H9 (cell line): ENCODE data around the gene GGPS1. TPM values are rescaled to one million over a fixed set of nuclear protein-coding genes. Genes with fewer than 3 reads are reported as not detected.

Experiments
- DNase-seq: peaks from one replicate; pipeline ENCODE4 v3.0.0-alpha.2; 2017
- H2AFZ ChIP-seq: one replicate; pipeline ENCODE4 v1.6.1; 2013; ENCODE audit warnings: mild to moderate bottlenecking, low read length, control low read depth, moderate library complexity
- H2AK5ac ChIP-seq: 2 replicates; pipeline ENCODE4 v1.6.1; 2013; ENCODE audit warnings: low read length, control low read depth, mixed read lengths; ENCODE audit not compliant: insufficient read length
- H2BK120ac ChIP-seq: one replicate; pipeline ENCODE4 v1.6.1; 2013; ENCODE audit warnings: low read depth, mild to moderate bottlenecking, low read length, control low read depth, inconsistent platforms; ENCODE audit not compliant: poor library complexity, severe bottlenecking
- H2BK12ac ChIP-seq: 2 replicates; pipeline ENCODE4 v1.6.1; 2013; ENCODE audit warnings: low read length, control low read depth, mixed read lengths, low read depth; ENCODE audit not compliant: insufficient read length
- H2BK15ac ChIP-seq: 2 replicates; pipeline ENCODE4 v1.6.1; 2013; ENCODE audit warnings: low read depth, low read length, control low read depth
- H2BK20ac ChIP-seq: one replicate; pipeline ENCODE4 v1.6.1; 2013; ENCODE audit warnings: low read depth, mild to moderate bottlenecking, low read length, control low read depth, inconsistent platforms; ENCODE audit not compliant: poor library complexity, severe bottlenecking
- H2BK5ac ChIP-seq: 2 replicates; pipeline ENCODE4 v1.6.1; 2013; ENCODE audit warnings: low read length, control low read depth, mixed read lengths; ENCODE audit not compliant: insufficient read length
- H3K14ac ChIP-seq: 2 replicates; pipeline ENCODE4 v1.6.1; 2013; ENCODE audit warnings: low read length, control low read depth; ENCODE audit not compliant: insufficient read depth
- H3K18ac ChIP-seq: 2 replicates; pipeline ENCODE4 v1.6.1; 2013; ENCODE audit warnings: low read depth, mild to moderate bottlenecking, mixed read lengths, low read length, control low read depth; ENCODE audit not compliant: insufficient read length
- H3K23ac ChIP-seq: 2 replicates; pipeline ENCODE4 v1.6.1; 2013; ENCODE audit warnings: low read length, control low read depth, mixed read lengths, low read depth; ENCODE audit not compliant: insufficient read length
- H3K23me2 ChIP-seq: 2 replicates; pipeline ENCODE4 v1.6.1; 2013; ENCODE audit warnings: low read depth, mild to moderate bottlenecking, mixed read lengths, low read length, control low read depth; ENCODE audit not compliant: insufficient read length, poor library complexity, severe bottlenecking
- H3K27ac ChIP-seq: 2 replicates; pipeline ENCODE4 v1.5.1; 2013; ENCODE audit warnings: low read length, control low read depth, mixed read lengths, low read depth; ENCODE audit not compliant: insufficient read length
- H3K27me3 ChIP-seq: 2 replicates; pipeline ENCODE4 v1.6.1; 2013; ENCODE audit warnings: low read length, control low read depth, inconsistent platforms; ENCODE audit not compliant: insufficient read depth
- H3K4ac ChIP-seq: 2 replicates; pipeline ENCODE4 v1.6.1; 2013; ENCODE audit warnings: low read depth, mild to moderate bottlenecking, control low read depth, inconsistent platforms, low read length, moderate library complexity
- H3K4me1 ChIP-seq: 2 replicates; pipeline ENCODE4 v1.6.1; 2013; ENCODE audit warnings: low read length, control low read depth, inconsistent platforms; ENCODE audit not compliant: insufficient read depth
- H3K4me2 ChIP-seq: 2 replicates; pipeline ENCODE4 v1.6.1; 2013; ENCODE audit warnings: low read length, control low read depth, mixed read lengths; ENCODE audit not compliant: insufficient read length, insufficient read depth
- H3K56ac ChIP-seq: 2 replicates; pipeline ENCODE4 v1.6.1; 2013; ENCODE audit warnings: low read depth, mild to moderate bottlenecking, mixed read lengths, low read length, control low read depth; ENCODE audit not compliant: insufficient read length
- H3K79me1 ChIP-seq: 2 replicates; pipeline ENCODE4 v1.6.1; 2013; ENCODE audit warnings: low read depth, mild to moderate bottlenecking, moderate library complexity, low read length, control low read depth, inconsistent platforms; ENCODE audit not compliant: insufficient read depth, poor library complexity, severe bottlenecking
- H3K79me2 ChIP-seq: 2 replicates; pipeline ENCODE4 v1.6.1; 2013; ENCODE audit warnings: low read length, control low read depth, inconsistent platforms; ENCODE audit not compliant: insufficient read depth
- H3K9ac ChIP-seq: 2 replicates; pipeline ENCODE4 v1.6.1; 2013; ENCODE audit warnings: low read length, control low read depth, mixed read lengths; ENCODE audit not compliant: insufficient read length; ENCODE audit errors: extremely low read depth
- H3K9me3 ChIP-seq: one replicate; pipeline ENCODE4 v1.6.1; 2013; ENCODE audit warnings: low read depth, low read length, inconsistent platforms; ENCODE audit not compliant: control insufficient read depth
- H3T11ph ChIP-seq: one replicate; pipeline ENCODE4 v1.6.1; 2013; ENCODE audit warnings: mild to moderate bottlenecking, low read length, control low read depth, inconsistent platforms
- H4K20me1 ChIP-seq: one replicate; pipeline ENCODE4 v1.6.1; 2013; ENCODE audit not compliant: control insufficient read depth, insufficient read length, insufficient read depth
- H4K5ac ChIP-seq: 2 replicates; pipeline ENCODE4 v1.6.1; 2013; ENCODE audit warnings: low read depth, mild to moderate bottlenecking, mixed read lengths, low read length, control low read depth; ENCODE audit not compliant: insufficient read length
- H4K8ac ChIP-seq: replicated peaks from 2 replicates; pipeline ENCODE4 v1.6.1; 2013; ENCODE audit warnings: low read length, control low read depth, mixed read lengths, low read depth; ENCODE audit not compliant: insufficient read length
- H4K91ac ChIP-seq: 2 replicates; pipeline ENCODE4 v1.6.1; 2013; ENCODE audit warnings: low read depth, mild to moderate bottlenecking, moderate library complexity, mixed read lengths, low read length, control low read depth; ENCODE audit not compliant: insufficient read length
- H3K27ac Mint-ChIP-seq, 3 experiments: 2 replicates in 2 of 3; 3 replicates in 1 of 3; pipeline ENCODE4 v1.8.0; 2020 to 2021; ENCODE audit warnings: mixed read lengths in 3 of 3, mild to moderate bottlenecking in 1 of 3, moderate library complexity in 1 of 3
- H3K27me3 Mint-ChIP-seq: 2 replicates; pipeline ENCODE4 v1.8.0; 2021; ENCODE audit warnings: low read depth, mild to moderate bottlenecking, moderate library complexity, mixed read lengths
- H3K36me3 Mint-ChIP-seq, 3 experiments: 2 replicates in 2 of 3; 3 replicates in 1 of 3; pipeline ENCODE4 v1.8.0; 2020 to 2021; ENCODE audit warnings: low read depth in 3 of 3, mixed read lengths in 3 of 3; ENCODE audit not compliant: insufficient read depth in 1 of 3
- H3K4me1 Mint-ChIP-seq, 2 experiments: 2 replicates each; pipeline ENCODE4 v1.8.0; 2020; ENCODE audit warnings: mixed read lengths in 2 of 2
- H3K4me3 Mint-ChIP-seq, 2 experiments: 2 replicates in 1 of 2; 3 replicates in 1 of 2; pipeline ENCODE4 v1.8.0; 2020 to 2021; ENCODE audit warnings: mild to moderate bottlenecking in 2 of 2, mixed read lengths in 2 of 2, moderate library complexity in 1 of 2
- H3K9me3 Mint-ChIP-seq, 2 experiments: 2 replicates in 1 of 2; 3 replicates in 1 of 2; pipeline ENCODE4 v1.8.0; 2020; ENCODE audit warnings: mild to moderate bottlenecking in 2 of 2, mixed read lengths in 2 of 2, moderate library complexity in 1 of 2
- WGBS: extraction: QIAGEN DNeasy Blood & Tissue Kit; methylation state at CpG from one replicate; pipeline ENCODE4 v1.1.7; 2013; ENCODE audit warnings: missing lambda C conversion rate, low lambda C conversion rate, mixed read lengths; ENCODE audit not compliant: insufficient read length; ENCODE audit errors: extremely low coverage; 5-methylcytosine and 5-hydroxymethylcytosine counted together
- total RNA-seq: library from RNA; stranded (reverse); gene quantifications from 2 replicates; pipeline ENCODE4 v1.2.1, GENCODE V29; 2021
- TF ChIP-seq, protein P1 (sequence below): fragments of 200-600 bp; sonication (generic); conservative IDR thresholded peaks from 3 replicates; pipeline ENCODE4 v1.8.0; 2021; ENCODE audit warnings: antibody characterized with exemption, mild to moderate bottlenecking

Gene GGPS1
- total RNA-seq, 1 experiment from 2014 or later, result 44.7 TPM

DNA sequence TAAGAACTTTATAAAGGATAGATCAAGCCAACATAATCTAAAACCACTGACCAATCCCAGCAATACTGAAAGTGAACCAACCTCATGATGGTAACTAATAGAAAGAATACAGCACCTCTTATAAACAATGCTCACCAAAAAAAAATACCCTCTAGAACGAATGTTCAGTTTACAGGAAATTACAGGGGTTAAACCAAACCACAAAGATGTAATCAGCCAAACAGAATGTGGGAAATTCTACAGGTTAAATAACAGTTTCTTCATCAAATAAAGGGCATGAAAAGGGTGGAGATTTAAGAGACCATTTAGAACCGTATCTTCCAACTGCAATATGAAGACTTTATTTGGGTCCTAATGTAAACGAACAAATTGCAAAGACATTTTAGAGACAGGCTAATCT lies 30.8 kb upstream of the GGPS1 start:
- TF ChIP-seq, protein P1, sequence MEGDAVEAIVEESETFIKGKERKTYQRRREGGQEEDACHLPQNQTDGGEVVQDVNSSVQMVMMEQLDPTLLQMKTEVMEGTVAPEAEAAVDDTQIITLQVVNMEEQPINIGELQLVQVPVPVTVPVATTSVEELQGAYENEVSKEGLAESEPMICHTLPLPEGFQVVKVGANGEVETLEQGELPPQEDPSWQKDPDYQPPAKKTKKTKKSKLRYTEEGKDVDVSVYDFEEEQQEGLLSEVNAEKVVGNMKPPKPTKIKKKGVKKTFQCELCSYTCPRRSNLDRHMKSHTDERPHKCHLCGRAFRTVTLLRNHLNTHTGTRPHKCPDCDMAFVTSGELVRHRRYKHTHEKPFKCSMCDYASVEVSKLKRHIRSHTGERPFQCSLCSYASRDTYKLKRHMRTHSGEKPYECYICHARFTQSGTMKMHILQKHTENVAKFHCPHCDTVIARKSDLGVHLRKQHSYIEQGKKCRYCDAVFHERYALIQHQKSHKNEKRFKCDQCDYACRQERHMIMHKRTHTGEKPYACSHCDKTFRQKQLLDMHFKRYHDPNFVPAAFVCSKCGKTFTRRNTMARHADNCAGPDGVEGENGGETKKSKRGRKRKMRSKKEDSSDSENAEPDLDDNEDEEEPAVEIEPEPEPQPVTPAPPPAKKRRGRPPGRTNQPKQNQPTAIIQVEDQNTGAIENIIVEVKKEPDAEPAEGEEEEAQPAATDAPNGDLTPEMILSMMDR, result no peak
- H3K9ac ChIP-seq, result no peak overlapping the region
- H3K4me1 ChIP-seq, result no peaks in the 10 kb centered on the region; the same call in 1 of the 2 replicates
- Mint-ChIP-seq H3K36me3 (peaks cover 10 to 23% (median 15%) of the 10 kb centered on the region in 3 experiments), H3K27ac (no peak overlapping the region), H3K27me3 (no peaks in the 10 kb centered on the region), H3K4me1 (peaks cover 18 to 23% of the 10 kb centered on the region in 2 experiments), H3K4me3 (no peak overlapping the region), H3K9me3 (peaks cover 10 to 17% of the 10 kb centered on the region in 2 experiments)
- H4K5ac ChIP-seq, result no peak overlapping the region
- no peak overlapping the region for H3T11ph ChIP-seq
- no peak overlapping the region for H3K56ac ChIP-seq
- no peak overlapping the region for H3K27ac ChIP-seq
- H2AFZ ChIP-seq, result no peak overlapping the region
- no peak overlapping the region for H2AK5ac ChIP-seq
- H2BK5ac ChIP-seq, result no peak overlapping the region
- H3K4ac ChIP-seq, result no peak overlapping the region
- H3K79me1 ChIP-seq, result no peaks in the 10 kb centered on the region
- no peaks in the 10 kb centered on the region for H4K20me1 ChIP-seq
- no CpG with 5 or more reads among the region's 3 CpGs for WGBS
- H3K23me2 ChIP-seq, result no peaks in the 10 kb centered on the region
- no peak overlapping the region for H3K23ac ChIP-seq
- no peaks in the 10 kb centered on the region for H3K27me3 ChIP-seq
- H3K4me2 ChIP-seq, result no peak overlapping the region
- DNase-seq, result no peak
- H3K9me3 ChIP-seq, result no peaks in the 10 kb centered on the region
- H4K8ac ChIP-seq, result no peak overlapping the region
- no peak overlapping the region for H2BK15ac ChIP-seq
- H2BK20ac ChIP-seq, result no peak overlapping the region
- peaks cover 32% of the 10 kb centered on the region; the same call in 1 of the 2 replicates for H3K79me2 ChIP-seq
- no peak overlapping the region for H2BK12ac ChIP-seq
- H3K18ac ChIP-seq, result no peak overlapping the region
- H4K91ac ChIP-seq, result no peak overlapping the region
- H3K14ac ChIP-seq, result no peak overlapping the region
- H2BK120ac ChIP-seq, result no peak overlapping the region
